ENCODE measurements around the gene HOXA11.

The HOXA11 gene

DNA sequence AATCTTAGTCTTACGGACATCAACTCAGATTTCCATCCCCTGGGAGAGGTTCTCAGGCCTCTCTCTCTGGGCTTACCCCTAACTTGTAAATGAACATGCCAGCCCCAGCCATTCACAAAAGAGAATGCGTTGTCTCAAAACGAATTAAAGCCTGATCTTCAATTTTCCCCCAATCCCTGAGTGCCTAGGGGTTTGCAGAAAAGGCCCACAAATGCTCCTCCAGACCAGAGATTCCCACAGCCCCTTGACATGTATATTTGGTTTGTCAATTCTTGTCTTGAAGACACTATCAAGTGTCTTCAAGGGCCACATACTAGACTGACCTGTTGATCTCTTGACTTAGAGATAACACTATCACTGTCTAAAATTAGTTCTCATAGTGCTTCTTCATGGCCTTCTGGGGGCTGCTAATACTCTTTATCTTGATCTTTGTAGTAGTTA, 26.8 kb upstream of the HOXA11 start:
- H3K27me3 ChIP-seq (ENCODE audit: insufficient read depth, low read depth): no peaks in the 10 kb centered on the region
- no peaks in the 10 kb centered on the region for H3K36me3 ChIP-seq (ENCODE audit: insufficient read depth)
- TF ChIP-seq CTCF (conservative IDR thresholded peaks at IDR 0.05; ENCODE audit: low read depth, low read length): no peak
- no peak overlapping the region for H3K27ac ChIP-seq
- H3K9ac ChIP-seq: no peak overlapping the region
- no peaks in the 10 kb centered on the region for H3K79me2 ChIP-seq (ENCODE audit: insufficient read depth, low read depth)
- H3K4me1 ChIP-seq (ENCODE audit: low read depth, poor library complexity, severe bottlenecking): no peaks in the 10 kb centered on the region
- no peaks in the 10 kb centered on the region for H4K20me1 ChIP-seq (ENCODE audit: insufficient read depth)
- H2AFZ ChIP-seq (ENCODE audit: low read depth): no peak overlapping the region
- no peak overlapping the region for H3K4me3 ChIP-seq (IDR thresholded peaks at IDR 0.05; ENCODE audit: insufficient read depth, low read depth, low read length)
- H3K4me2 ChIP-seq: no peak overlapping the region

- Histone ChIP-seq H3K4me1 (ENCODE audit: low read depth, poor library complexity, severe bottlenecking) (no peaks in the 10 kb centered on the region), H3K36me3 (ENCODE audit: insufficient read depth) (no peaks in the 10 kb centered on the region), H3K4me2 (no peak overlapping the region), H3K27ac (no peak overlapping the region), H3K27me3 (ENCODE audit: insufficient read depth, low read depth) (no peaks in the 10 kb centered on the region), H3K9ac (no peak overlapping the region), H3K79me2 (ENCODE audit: insufficient read depth, low read depth) (no peaks in the 10 kb centered on the region), H4K20me1 (ENCODE audit: insufficient read depth) (no peaks in the 10 kb centered on the region), H2AFZ (ENCODE audit: low read depth) (no peak overlapping the region), H3K4me3 (IDR thresholded peaks at IDR 0.05; ENCODE audit: insufficient read depth, low read depth, low read length) (no peak overlapping the region)
- no peak for TF ChIP-seq CTCF (conservative IDR thresholded peaks at IDR 0.05; ENCODE audit: low read depth, low read length)
Measured at GRCh38 chr7:27211084-27211446, 26.0 kb upstream of the HOXA11 start.

DNA sequence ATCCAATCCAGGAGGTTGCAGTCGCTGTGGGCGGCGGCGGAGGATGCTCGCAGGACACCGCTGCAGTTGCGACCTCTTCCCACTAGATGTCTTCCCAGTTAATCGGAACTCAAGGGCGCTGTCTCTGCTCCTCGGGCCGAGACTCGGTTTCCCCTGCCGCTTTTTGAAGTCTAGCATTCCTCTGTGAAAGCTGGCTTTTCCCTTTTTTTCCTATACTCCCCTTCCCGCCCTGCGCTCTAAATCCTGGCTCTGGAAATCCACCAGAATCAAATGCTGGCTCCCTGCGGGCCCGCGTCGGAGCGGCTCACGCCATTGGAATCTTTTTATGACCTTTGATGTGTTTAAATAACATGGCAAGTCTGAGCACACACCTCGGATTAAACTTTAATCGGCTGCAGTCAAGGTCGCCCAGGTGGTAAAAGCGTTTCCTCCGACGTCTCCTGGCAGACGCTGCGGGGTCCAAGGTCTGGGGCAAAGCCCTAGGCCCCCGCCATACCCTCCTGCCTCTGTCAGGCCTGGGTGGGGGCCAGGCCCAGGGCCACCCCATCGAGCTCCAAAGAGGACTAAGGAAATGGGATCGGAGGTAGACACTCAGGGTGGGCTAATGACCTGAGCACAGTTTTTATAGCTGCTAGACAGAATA, 25.5 kb upstream of the HOXA11 start:
- Histone ChIP-seq H3K4me2 (no peak overlapping the region), H3K4me3 (IDR thresholded peaks at IDR 0.05; ENCODE audit: insufficient read depth, low read depth, low read length) (no peak overlapping the region), H2AFZ (ENCODE audit: low read depth) (no peak overlapping the region), H3K9ac (no peak overlapping the region), H3K79me2 (ENCODE audit: insufficient read depth, low read depth) (no peaks in the 10 kb centered on the region), H3K4me1 (ENCODE audit: low read depth, poor library complexity, severe bottlenecking) (no peaks in the 10 kb centered on the region), H3K27ac (no peak overlapping the region), H3K36me3 (ENCODE audit: insufficient read depth) (no peaks in the 10 kb centered on the region), H4K20me1 (ENCODE audit: insufficient read depth) (no peaks in the 10 kb centered on the region), H3K27me3 (ENCODE audit: insufficient read depth, low read depth) (no peaks in the 10 kb centered on the region)
- TF ChIP-seq CTCF (conservative IDR thresholded peaks at IDR 0.05; ENCODE audit: low read depth, low read length): no peak

- H3K27ac ChIP-seq: no peak overlapping the region
- H2AFZ ChIP-seq (ENCODE audit: low read depth): no peak overlapping the region
- H3K27me3 ChIP-seq (ENCODE audit: insufficient read depth, low read depth): no peaks in the 10 kb centered on the region
- H4K20me1 ChIP-seq (ENCODE audit: insufficient read depth): no peaks in the 10 kb centered on the region
- H3K36me3 ChIP-seq (ENCODE audit: insufficient read depth): no peaks in the 10 kb centered on the region
- no peak for TF ChIP-seq CTCF (conservative IDR thresholded peaks at IDR 0.05; ENCODE audit: low read depth, low read length)
- H3K79me2 ChIP-seq (ENCODE audit: insufficient read depth, low read depth): no peaks in the 10 kb centered on the region
- no peaks in the 10 kb centered on the region for H3K4me1 ChIP-seq (ENCODE audit: low read depth, poor library complexity, severe bottlenecking)
- H3K9ac ChIP-seq: no peak overlapping the region
- H3K4me3 ChIP-seq (IDR thresholded peaks at IDR 0.05; ENCODE audit: insufficient read depth, low read depth, low read length): no peak overlapping the region
- no peak overlapping the region for H3K4me2 ChIP-seq
Measured at GRCh38 chr7:27209933-27210440, 25.0 kb upstream of the HOXA11 start.

Data from KMS-11 (cell line).